ENCODE measurements around the gene FLNB. TPM values are rescaled to one million over a fixed set of nuclear protein-coding genes. Genes with fewer than 3 reads are reported as not detected.

FLNB gene
- polyA plus RNA-seq, 1 donor from 2014 or later = 10.3 TPM

DNA sequence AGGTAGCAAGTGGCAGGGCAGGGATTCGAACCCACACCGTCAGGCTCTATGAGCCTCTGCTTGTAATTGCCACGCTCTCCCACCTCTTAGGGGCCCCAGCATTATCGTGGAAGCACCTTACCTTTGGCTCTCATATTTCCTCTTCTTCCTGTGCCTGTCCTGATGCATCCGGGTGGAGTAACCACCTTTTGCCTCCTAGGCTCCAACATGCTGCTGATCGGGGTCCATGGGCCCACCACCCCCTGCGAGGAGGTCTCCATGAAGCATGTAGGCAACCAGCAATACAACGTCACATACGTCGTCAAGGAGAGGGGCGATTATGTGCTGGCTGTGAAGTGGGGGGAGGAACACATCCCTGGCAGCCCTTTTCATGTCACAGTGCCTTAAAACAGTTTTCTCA lies 162.2 kb downstream of the FLNB start:
- H3K27ac ChIP-seq (ENCODE audit: low read length) = no peak overlapping the region
- no peaks in the 10 kb centered on the region for H3K9me3 ChIP-seq (ENCODE audit: low read length)

DNA sequence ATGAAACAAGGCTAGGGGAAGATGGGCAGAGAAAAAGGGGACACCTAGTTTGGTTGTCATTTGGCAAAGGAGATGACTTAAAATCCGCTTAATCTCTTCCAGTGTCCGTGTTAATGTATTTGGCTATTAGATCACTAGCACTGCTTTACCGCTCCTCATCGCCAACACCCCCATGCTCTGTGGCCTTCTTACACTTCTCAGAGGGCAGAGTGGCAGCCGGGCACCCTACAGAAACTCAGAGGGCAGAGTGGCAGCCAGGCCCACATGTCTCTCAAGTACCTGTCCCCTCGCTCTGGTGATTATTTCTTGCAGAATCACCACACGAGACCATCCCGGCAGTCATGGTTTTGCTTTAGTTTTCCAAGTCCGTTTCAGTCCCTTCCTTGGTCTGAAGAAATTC lies 162.9 kb downstream of the FLNB start:
- H2AFZ ChIP-seq (ENCODE audit: low read depth, low read length) = no peak overlapping the region
- H3K36me3 ChIP-seq (ENCODE audit: insufficient read depth, low read length) = no peaks in the 10 kb centered on the region
- H3K79me2 ChIP-seq (replicated peaks; ENCODE audit: insufficient read depth, low read length) = no peaks in the 10 kb centered on the region
- H3F3A ChIP-seq (ENCODE audit: insufficient read depth, low read length, poor library complexity, severe bottlenecking) = no peaks in the 10 kb centered on the region
- no peaks in the 10 kb centered on the region for H3K9me3 ChIP-seq (ENCODE audit: low read length)
- H3K27me3 ChIP-seq (ENCODE audit: insufficient read depth, low read depth, low read length) = no peaks in the 10 kb centered on the region
- no peaks in the 10 kb centered on the region for H3K9me2 ChIP-seq (ENCODE audit: insufficient read depth, low read length)
- no peak overlapping the region for H3K27ac ChIP-seq (ENCODE audit: low read length)
- no peak overlapping the region for H3K9ac ChIP-seq (ENCODE audit: low read length)
- no peak overlapping the region for H3K4me2 ChIP-seq (ENCODE audit: low read length)
- H3K4me3 ChIP-seq (ENCODE audit: low read length) = no peak overlapping the region
- no peaks in the 10 kb centered on the region for H4K20me1 ChIP-seq (ENCODE audit: insufficient read depth)
- TF ChIP-seq EZH2 (IDR thresholded peaks at IDR 0.05; ENCODE audit: borderline replicate concordance, insufficient read depth, low read length, poor library complexity, severe bottlenecking) (no peak), TAF1 (IDR thresholded peaks at IDR 0.05; ENCODE audit: low read depth) (no peak), EP300 (conservative IDR thresholded peaks at IDR 0.05; ENCODE audit: poor library complexity, severe bottlenecking) (no peak), RAD21 (conservative IDR thresholded peaks at IDR 0.05) (no peak), SMC3 (conservative IDR thresholded peaks at IDR 0.05; ENCODE audit: poor library complexity) (no peak), POLR2AphosphoS5 (IDR thresholded peaks at IDR 0.05) (no peak), MXI1 (conservative IDR thresholded peaks at IDR 0.05; ENCODE audit: poor library complexity, severe bottlenecking) (no peak)
- TF ChIP-seq, protein P1, sequence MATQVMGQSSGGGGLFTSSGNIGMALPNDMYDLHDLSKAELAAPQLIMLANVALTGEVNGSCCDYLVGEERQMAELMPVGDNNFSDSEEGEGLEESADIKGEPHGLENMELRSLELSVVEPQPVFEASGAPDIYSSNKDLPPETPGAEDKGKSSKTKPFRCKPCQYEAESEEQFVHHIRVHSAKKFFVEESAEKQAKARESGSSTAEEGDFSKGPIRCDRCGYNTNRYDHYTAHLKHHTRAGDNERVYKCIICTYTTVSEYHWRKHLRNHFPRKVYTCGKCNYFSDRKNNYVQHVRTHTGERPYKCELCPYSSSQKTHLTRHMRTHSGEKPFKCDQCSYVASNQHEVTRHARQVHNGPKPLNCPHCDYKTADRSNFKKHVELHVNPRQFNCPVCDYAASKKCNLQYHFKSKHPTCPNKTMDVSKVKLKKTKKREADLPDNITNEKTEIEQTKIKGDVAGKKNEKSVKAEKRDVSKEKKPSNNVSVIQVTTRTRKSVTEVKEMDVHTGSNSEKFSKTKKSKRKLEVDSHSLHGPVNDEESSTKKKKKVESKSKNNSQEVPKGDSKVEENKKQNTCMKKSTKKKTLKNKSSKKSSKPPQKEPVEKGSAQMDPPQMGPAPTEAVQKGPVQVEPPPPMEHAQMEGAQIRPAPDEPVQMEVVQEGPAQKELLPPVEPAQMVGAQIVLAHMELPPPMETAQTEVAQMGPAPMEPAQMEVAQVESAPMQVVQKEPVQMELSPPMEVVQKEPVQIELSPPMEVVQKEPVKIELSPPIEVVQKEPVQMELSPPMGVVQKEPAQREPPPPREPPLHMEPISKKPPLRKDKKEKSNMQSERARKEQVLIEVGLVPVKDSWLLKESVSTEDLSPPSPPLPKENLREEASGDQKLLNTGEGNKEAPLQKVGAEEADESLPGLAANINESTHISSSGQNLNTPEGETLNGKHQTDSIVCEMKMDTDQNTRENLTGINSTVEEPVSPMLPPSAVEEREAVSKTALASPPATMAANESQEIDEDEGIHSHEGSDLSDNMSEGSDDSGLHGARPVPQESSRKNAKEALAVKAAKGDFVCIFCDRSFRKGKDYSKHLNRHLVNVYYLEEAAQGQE (IDR thresholded peaks at IDR 0.05; ENCODE audit: borderline replicate concordance) = no peak
- TF ChIP-seq, protein P2, sequence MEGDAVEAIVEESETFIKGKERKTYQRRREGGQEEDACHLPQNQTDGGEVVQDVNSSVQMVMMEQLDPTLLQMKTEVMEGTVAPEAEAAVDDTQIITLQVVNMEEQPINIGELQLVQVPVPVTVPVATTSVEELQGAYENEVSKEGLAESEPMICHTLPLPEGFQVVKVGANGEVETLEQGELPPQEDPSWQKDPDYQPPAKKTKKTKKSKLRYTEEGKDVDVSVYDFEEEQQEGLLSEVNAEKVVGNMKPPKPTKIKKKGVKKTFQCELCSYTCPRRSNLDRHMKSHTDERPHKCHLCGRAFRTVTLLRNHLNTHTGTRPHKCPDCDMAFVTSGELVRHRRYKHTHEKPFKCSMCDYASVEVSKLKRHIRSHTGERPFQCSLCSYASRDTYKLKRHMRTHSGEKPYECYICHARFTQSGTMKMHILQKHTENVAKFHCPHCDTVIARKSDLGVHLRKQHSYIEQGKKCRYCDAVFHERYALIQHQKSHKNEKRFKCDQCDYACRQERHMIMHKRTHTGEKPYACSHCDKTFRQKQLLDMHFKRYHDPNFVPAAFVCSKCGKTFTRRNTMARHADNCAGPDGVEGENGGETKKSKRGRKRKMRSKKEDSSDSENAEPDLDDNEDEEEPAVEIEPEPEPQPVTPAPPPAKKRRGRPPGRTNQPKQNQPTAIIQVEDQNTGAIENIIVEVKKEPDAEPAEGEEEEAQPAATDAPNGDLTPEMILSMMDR (IDR thresholded peaks at IDR 0.05; ENCODE audit: poor library complexity, severe bottlenecking) = no peak

More for the DNA sequence above, 162.2 kb downstream of the FLNB start:
- Histone ChIP-seq H3K9ac (ENCODE audit: low read length) (no peak overlapping the region), H3K79me2 (replicated peaks; ENCODE audit: insufficient read depth, low read length) (no peaks in the 10 kb centered on the region), H3K36me3 (ENCODE audit: insufficient read depth, low read length) (no peaks in the 10 kb centered on the region), H3K9me2 (ENCODE audit: insufficient read depth, low read length) (no peaks in the 10 kb centered on the region), H3K27me3 (ENCODE audit: insufficient read depth, low read depth, low read length) (no peaks in the 10 kb centered on the region), H3K4me3 (ENCODE audit: low read length) (no peak overlapping the region), H4K20me1 (ENCODE audit: insufficient read depth) (no peaks in the 10 kb centered on the region), H3K4me2 (ENCODE audit: low read length) (no peak overlapping the region), H3F3A (ENCODE audit: insufficient read depth, low read length, poor library complexity, severe bottlenecking) (no peaks in the 10 kb centered on the region), H2AFZ (ENCODE audit: low read depth, low read length) (no peak overlapping the region)
- TF ChIP-seq, protein P2 (IDR thresholded peaks at IDR 0.05; ENCODE audit: poor library complexity, severe bottlenecking) = no peak
- TF ChIP-seq RAD21 (conservative IDR thresholded peaks at IDR 0.05) (no peak), MXI1 (conservative IDR thresholded peaks at IDR 0.05; ENCODE audit: poor library complexity, severe bottlenecking) (no peak), EP300 (conservative IDR thresholded peaks at IDR 0.05; ENCODE audit: poor library complexity, severe bottlenecking) (no peak), EZH2 (IDR thresholded peaks at IDR 0.05; ENCODE audit: borderline replicate concordance, insufficient read depth, low read length, poor library complexity, severe bottlenecking) (no peak), SMC3 (conservative IDR thresholded peaks at IDR 0.05; ENCODE audit: poor library complexity) (no peak), POLR2AphosphoS5 (IDR thresholded peaks at IDR 0.05) (no peak), TAF1 (IDR thresholded peaks at IDR 0.05; ENCODE audit: low read depth) (no peak)
- TF ChIP-seq, protein P1 (IDR thresholded peaks at IDR 0.05; ENCODE audit: borderline replicate concordance) = no peak
